Measurements from ENCODE around the gene CIC. TPM values are rescaled to one million over a fixed set of nuclear protein-coding genes. Genes with fewer than 3 reads are reported as not detected.

Gene CIC
- total and polyA plus RNA-seq, 10 of the 15 experiments (the other 5 are each of a cell fraction or from before 2014, with no cell fraction given) = 0.18 to 50.6 (median 7.1) TPM

- FAIRE-seq = no peak
- Histone ChIP-seq H4K20me1 (ENCODE audit: control insufficient read depth, insufficient read depth) (no peaks in the 10 kb centered on the region), H2AFZ (ENCODE audit: control insufficient read depth, low read depth, low read length) (no peak overlapping the region)
These were observed 25.6 kb downstream of the CIC start for GRCh38 chr19:42294471-42295137.

More at GRCh38 chr19:42294471-42295137, 25.6 kb downstream of the CIC start:
- no peak for TF ChIP-seq NBN (IDR thresholded peaks at IDR 0.05)
- TF ChIP-seq RB1 (IDR thresholded peaks at IDR 0.05; ENCODE audit: borderline replicate concordance) = no peak
- no peak for TF ChIP-seq MEF2B (IDR thresholded peaks at IDR 0.05; ENCODE audit: partially characterized antibody, poor library complexity, severe bottlenecking)
- no peak for TF ChIP-seq ZNF274 (IDR thresholded peaks at IDR 0.05; ENCODE audit: insufficient read depth, insufficient read length)
- TF ChIP-seq SUPT20H (IDR thresholded peaks at IDR 0.05; ENCODE audit: borderline replicate concordance, control insufficient read depth, low read depth, low read length) = no peak
- TF ChIP-seq ASH2L (IDR thresholded peaks at IDR 0.05; ENCODE audit: borderline replicate concordance, low read depth) = no peak
- TF ChIP-seq SUZ12 (IDR thresholded peaks at IDR 0.05; ENCODE audit: unreplicated experiment) = no peak
- no peak for TF ChIP-seq RELA (IDR thresholded peaks at IDR 0.05; ENCODE audit: borderline replicate concordance, partially characterized antibody)
- no peak for TF ChIP-seq USF2 (IDR thresholded peaks at IDR 0.05; ENCODE audit: borderline replicate concordance, low read depth, low read length)
- no peak for TF ChIP-seq SMAD1 (IDR thresholded peaks at IDR 0.05; ENCODE audit: low read depth, partially characterized antibody)
- no peak for TF ChIP-seq CHD2 (IDR thresholded peaks at IDR 0.05; ENCODE audit: borderline replicate concordance, low read depth, low read length)
- no peak for TF ChIP-seq IRF5 (IDR thresholded peaks at IDR 0.05; ENCODE audit: borderline replicate concordance)
- no peak for TF ChIP-seq ELK1 (IDR thresholded peaks at IDR 0.05; ENCODE audit: low read depth, low read length)
- no peak for TF ChIP-seq RUNX3 (IDR thresholded peaks at IDR 0.05; ENCODE audit: low read length)
- no peak for TF ChIP-seq BRCA1 (IDR thresholded peaks at IDR 0.05; ENCODE audit: low read depth, low read length)
- no peak for TF ChIP-seq RAD51 (IDR thresholded peaks at IDR 0.05)
- no peak for TF ChIP-seq NR2C2 (IDR thresholded peaks at IDR 0.05; ENCODE audit: borderline replicate concordance, control insufficient read depth, insufficient read length, low read depth)
- no peak overlapping the region for H3K27ac ChIP-seq (ENCODE audit: control insufficient read depth, insufficient read depth)
- no peak overlapping the region for H3K4me3 ChIP-seq
- H3K4me2 ChIP-seq (ENCODE audit: control insufficient read depth, insufficient read depth) = no peak overlapping the region
- H3K79me2 ChIP-seq (ENCODE audit: control insufficient read depth, insufficient read depth, low read length) = no peaks in the 10 kb centered on the region
- intact Hi-C loops (cut with micrococcal nuclease; ENCODE audit: unreplicated experiment) = loop anchor here (5.0 kb wide), 1 partner anchor 162 kb away; the partner anchor contains the start of gene POU2F2
- ChIA-PET RAD21 (ENCODE audit: unreplicated experiment) (no interaction called here), POLR2A (no interaction called here), SMC1A (ENCODE audit: uncharacterized antibody, unreplicated experiment) (interaction anchor here (0.6 to 1.3 kb wide), 3 partner anchors 33 to 186 kb away, joined by 3 to 5 read pairs (median 3); no protein-coding TSS in a partner anchor), CTCF (interaction anchor here (1.3 to 3.2 kb wide), 2 partner anchors 50 to 165 kb away, joined by 3 to 25 read pairs; no protein-coding TSS in a partner anchor)
- no peak overlapping the region for H3K9ac ChIP-seq (ENCODE audit: control insufficient read depth, insufficient read depth, low read length)
- in situ Hi-C loops (cut with MboI) = no loop called here
- ATAC-seq (no peak), DNase-seq (ENCODE audit: low read depth, low spot score) (no peak)
- BruUV-seq (replicated peaks) = no TSS peak
- H3K4me1 ChIP-seq (ENCODE audit: control insufficient read depth, insufficient read depth, low read length) = no peaks in the 10 kb centered on the region; the same call in 1 of the 2 replicates
- no peaks in the 10 kb centered on the region for H3K27me3 ChIP-seq (replicated peaks in 1 of 2; ENCODE audit: control insufficient read depth in 2 of 2, insufficient read depth in 2 of 2, low read length in 1 of 2)
- H3K9me3 ChIP-seq (replicated peaks; ENCODE audit: control insufficient read depth, insufficient read depth, low read length) = no peaks in the 10 kb centered on the region
- 88% methylated on average over 19 of the region's 24 CpGs for WGBS (ENCODE audit: insufficient coverage, insufficient replicate concordance, low lambda C conversion rate, missing lambda C conversion rate)
- peaks cover 16 to 20% of the 10 kb centered on the region in 2 experiments; a peak in 3 of 4 replicates for H3K36me3 ChIP-seq (ENCODE audit: control insufficient read depth in 2 of 2, insufficient read depth in 2 of 2, low read length in 1 of 2)

All from GM12878 (cell line).